ENCODE results near the gene NAMPT.
"Not testable (repeated sequence)": the region's sequence is repeated elsewhere in the genome, so short reads cannot be mapped to it uniquely, and the experiment has no call there.

DNA sequence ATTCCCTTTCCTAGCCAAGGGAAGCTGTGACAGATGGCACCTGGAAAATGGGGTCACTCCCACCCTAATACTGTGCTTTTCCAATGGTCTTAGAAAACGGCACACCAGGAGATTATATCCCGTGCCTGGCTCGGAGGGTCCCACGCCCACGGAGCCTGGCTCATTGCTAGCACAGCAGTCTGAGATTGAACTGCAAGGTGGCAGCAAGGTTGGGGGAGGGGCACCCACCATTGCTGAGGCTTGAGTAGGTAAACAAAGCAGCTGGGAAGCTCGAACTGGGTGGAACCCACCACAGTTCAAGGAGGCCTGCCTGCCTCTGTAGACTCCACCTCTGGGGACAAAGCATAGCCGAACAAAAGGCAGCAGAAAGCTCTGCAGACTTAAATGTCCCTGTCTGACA is 75.8 kb downstream of the NAMPT start:
- TF ChIP-seq, protein P1, sequence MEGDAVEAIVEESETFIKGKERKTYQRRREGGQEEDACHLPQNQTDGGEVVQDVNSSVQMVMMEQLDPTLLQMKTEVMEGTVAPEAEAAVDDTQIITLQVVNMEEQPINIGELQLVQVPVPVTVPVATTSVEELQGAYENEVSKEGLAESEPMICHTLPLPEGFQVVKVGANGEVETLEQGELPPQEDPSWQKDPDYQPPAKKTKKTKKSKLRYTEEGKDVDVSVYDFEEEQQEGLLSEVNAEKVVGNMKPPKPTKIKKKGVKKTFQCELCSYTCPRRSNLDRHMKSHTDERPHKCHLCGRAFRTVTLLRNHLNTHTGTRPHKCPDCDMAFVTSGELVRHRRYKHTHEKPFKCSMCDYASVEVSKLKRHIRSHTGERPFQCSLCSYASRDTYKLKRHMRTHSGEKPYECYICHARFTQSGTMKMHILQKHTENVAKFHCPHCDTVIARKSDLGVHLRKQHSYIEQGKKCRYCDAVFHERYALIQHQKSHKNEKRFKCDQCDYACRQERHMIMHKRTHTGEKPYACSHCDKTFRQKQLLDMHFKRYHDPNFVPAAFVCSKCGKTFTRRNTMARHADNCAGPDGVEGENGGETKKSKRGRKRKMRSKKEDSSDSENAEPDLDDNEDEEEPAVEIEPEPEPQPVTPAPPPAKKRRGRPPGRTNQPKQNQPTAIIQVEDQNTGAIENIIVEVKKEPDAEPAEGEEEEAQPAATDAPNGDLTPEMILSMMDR (IDR thresholded peaks at IDR 0.05) = not testable (repeated sequence)
- TF ChIP-seq ZFX (IDR thresholded peaks at IDR 0.05; ENCODE audit: borderline replicate concordance) = not testable (repeated sequence)
